Neural cell (in vitro differentiated cells): ENCODE measurements around the gene TSPAN17. TPM values are rescaled to one million over a fixed set of nuclear protein-coding genes. Genes with fewer than 3 reads are reported as not detected.

Source experiments
- H2AFZ ChIP-seq: fragments of 200-600, 300-800 bp; sonication (generic), shearing (Covaris generic); 2 replicates; pipeline ENCODE4 v1.6.0; 2014; ENCODE audit warnings: low read depth, mild to moderate bottlenecking, antibody characterized with exemption, low read length, moderate library complexity
- H3F3A ChIP-seq: fragments of 200-600 bp; shearing (Covaris generic); 2 replicates; pipeline ENCODE4 v1.6.1; 2016; ENCODE audit warnings: mild to moderate bottlenecking, moderate library complexity, mixed read lengths, antibody characterized with exemption, low read length; ENCODE audit not compliant: insufficient read depth, poor library complexity, severe bottlenecking
- H3K27ac ChIP-seq: fragments of 200-600, 300-800 bp; sonication (generic), shearing (Covaris generic); 2 replicates; pipeline ENCODE4 v1.5.1; 2014; ENCODE audit warnings: mild to moderate bottlenecking, low read length, moderate library complexity
- H3K27me3 ChIP-seq: fragments of 300-800, 200-600 bp; sonication (generic), shearing (Covaris generic); 2 replicates; pipeline ENCODE4 v1.6.0; 2014; ENCODE audit warnings: mild to moderate bottlenecking, low read depth, low read length, moderate library complexity; ENCODE audit not compliant: insufficient read depth
- H3K36me3 ChIP-seq: fragments of 300-800, 200-600 bp; sonication (generic), shearing (Covaris generic); 2 replicates; pipeline ENCODE4 v1.5.1; 2014; ENCODE audit warnings: mild to moderate bottlenecking, antibody characterized with exemption, low read length, moderate library complexity; ENCODE audit not compliant: insufficient read depth
- H3K4me2 ChIP-seq: fragments of 300-800, 200-600 bp; sonication (generic), shearing (Covaris generic); 2 replicates; pipeline ENCODE4 v1.6.0; 2014; ENCODE audit warnings: mild to moderate bottlenecking, low read length
- H3K4me3 ChIP-seq: fragments of 300-800, 200-600 bp; sonication (generic), shearing (Covaris generic); 2 replicates; pipeline ENCODE4 v1.5.1; 2014; ENCODE audit warnings: mild to moderate bottlenecking, low read length, moderate library complexity
- H3K79me2 ChIP-seq: fragments of 200-600 bp; shearing (Covaris generic); replicated peaks from 2 replicates; pipeline ENCODE4 v1.6.0; 2014; ENCODE audit warnings: mild to moderate bottlenecking, low read length, moderate library complexity; ENCODE audit not compliant: insufficient read depth
- H3K9ac ChIP-seq: fragments of 300-800, 200-600 bp; sonication (generic), shearing (Covaris generic); 2 replicates; pipeline ENCODE4 v1.6.1; 2016; ENCODE audit warnings: mild to moderate bottlenecking, low read length, mixed read lengths
- H3K9me2 ChIP-seq: fragments of 200-600 bp; shearing (Covaris generic); 2 replicates; pipeline ENCODE4 v1.6.1; 2016; ENCODE audit warnings: mild to moderate bottlenecking, low read length, mixed read lengths; ENCODE audit not compliant: insufficient read depth
- H3K9me3 ChIP-seq: fragments of 200-600, 300-800 bp; sonication (generic), shearing (Covaris generic); 2 replicates; pipeline ENCODE4 v1.6.1; 2016; ENCODE audit warnings: mild to moderate bottlenecking, mixed run types, low read length, moderate library complexity, mixed read lengths
- H4K20me1 ChIP-seq: fragments of 200-600 bp; shearing (Covaris generic); 2 replicates; pipeline ENCODE4 v1.6.1; 2016; ENCODE audit warnings: mild to moderate bottlenecking, mixed run types; ENCODE audit not compliant: insufficient read depth
- EP300 ChIP-seq: fragments of 450-650 bp; conservative IDR thresholded peaks from 2 replicates; pipeline ENCODE4 v1.6.1; 2014; ENCODE audit warnings: antibody characterized with exemption, mild to moderate bottlenecking, moderate library complexity; ENCODE audit not compliant: poor library complexity, severe bottlenecking
- EZH2 ChIP-seq: fragments of 200-600, 300-800 bp; shearing (Covaris generic), sonication (generic); IDR thresholded peaks from 2 replicates; pipeline ENCODE4 v1.6.1; 2014; ENCODE audit warnings: antibody characterized with exemption, low read length, borderline replicate concordance, mild to moderate bottlenecking; ENCODE audit not compliant: insufficient read depth, poor library complexity, severe bottlenecking
- MXI1 ChIP-seq: fragments of 450-650 bp; conservative IDR thresholded peaks from 2 replicates; pipeline ENCODE4 v1.6.1; 2014; ENCODE audit warnings: antibody characterized with exemption, mild to moderate bottlenecking; ENCODE audit not compliant: poor library complexity, severe bottlenecking
- POLR2AphosphoS5 ChIP-seq: IDR thresholded peaks from 2 replicates; pipeline ENCODE4 v1.6.1; 2012
- RAD21 ChIP-seq: fragments of 450-650 bp; conservative IDR thresholded peaks from 2 replicates; pipeline ENCODE4 v1.6.1; 2014; ENCODE audit warnings: antibody characterized with exemption, mild to moderate bottlenecking, moderate library complexity
- SMC3 ChIP-seq: fragments of 450-650 bp; conservative IDR thresholded peaks from 2 replicates; pipeline ENCODE4 v1.6.1; 2014; ENCODE audit warnings: antibody characterized with exemption, mild to moderate bottlenecking, moderate library complexity; ENCODE audit not compliant: poor library complexity
- TAF1 ChIP-seq: IDR thresholded peaks from 2 replicates; pipeline ENCODE4 v1.6.1; 2012; ENCODE audit warnings: low read depth
- polyA plus RNA-seq: library from polyadenylated mRNA; depleted of rRNA; stranded (reverse); fragments of >200 nt; gene quantifications from 2 replicates; pipeline ENCODE4 v1.2.3, GENCODE V29; 2014
- TF ChIP-seq, protein P1 (sequence below): IDR thresholded peaks from 2 replicates; pipeline ENCODE4 v1.6.1; 2012; ENCODE audit warnings: borderline replicate concordance
- TF ChIP-seq, protein P2 (sequence below): fragments of 450-650 bp; IDR thresholded peaks from 2 replicates; pipeline ENCODE4 v1.5.1; 2014; ENCODE audit warnings: antibody characterized with exemption, mild to moderate bottlenecking, moderate library complexity; ENCODE audit not compliant: poor library complexity, severe bottlenecking

TSPAN17 gene
- polyA plus RNA-seq, 1 donor from 2014 or later, result 66.4 TPM

DNA sequence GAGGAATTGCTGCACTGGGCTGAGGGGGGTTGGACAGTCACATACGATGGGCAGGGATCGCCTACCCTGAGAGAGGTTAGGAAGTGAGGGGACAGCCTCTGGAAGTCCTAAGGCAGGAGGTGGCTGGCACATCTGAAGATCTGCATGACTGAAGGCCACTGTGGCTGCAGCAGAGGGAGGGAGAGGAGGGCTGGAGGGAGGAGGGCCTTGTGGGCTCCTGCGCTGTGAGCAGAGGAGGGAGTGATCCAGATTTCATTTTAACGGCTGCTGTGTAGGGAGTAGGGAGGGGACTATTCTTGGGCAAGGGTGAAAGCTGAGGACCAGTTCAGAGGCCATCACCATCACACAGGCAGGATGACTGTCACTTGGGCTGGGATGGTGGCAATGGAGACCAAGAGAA is 9.7 kb upstream of the TSPAN17 start:
- Histone ChIP-seq H3K4me2 (no peak overlapping the region), H3K36me3 (no peaks in the 10 kb centered on the region), H3K27ac (no peak overlapping the region), H3K9ac (no peak overlapping the region), H3K4me3 (no peak overlapping the region), H2AFZ (no peak overlapping the region), H3K9me2 (no peaks in the 10 kb centered on the region), H3K79me2 (no peaks in the 10 kb centered on the region), H3K27me3 (peaks cover 5% of the 10 kb centered on the region), H3F3A (no peaks in the 10 kb centered on the region), H4K20me1 (no peaks in the 10 kb centered on the region), H3K9me3 (no peaks in the 10 kb centered on the region)
- TF ChIP-seq RAD21, result no peak
- no peak for TF ChIP-seq EZH2
- no peak for TF ChIP-seq TAF1
- TF ChIP-seq, protein P1, sequence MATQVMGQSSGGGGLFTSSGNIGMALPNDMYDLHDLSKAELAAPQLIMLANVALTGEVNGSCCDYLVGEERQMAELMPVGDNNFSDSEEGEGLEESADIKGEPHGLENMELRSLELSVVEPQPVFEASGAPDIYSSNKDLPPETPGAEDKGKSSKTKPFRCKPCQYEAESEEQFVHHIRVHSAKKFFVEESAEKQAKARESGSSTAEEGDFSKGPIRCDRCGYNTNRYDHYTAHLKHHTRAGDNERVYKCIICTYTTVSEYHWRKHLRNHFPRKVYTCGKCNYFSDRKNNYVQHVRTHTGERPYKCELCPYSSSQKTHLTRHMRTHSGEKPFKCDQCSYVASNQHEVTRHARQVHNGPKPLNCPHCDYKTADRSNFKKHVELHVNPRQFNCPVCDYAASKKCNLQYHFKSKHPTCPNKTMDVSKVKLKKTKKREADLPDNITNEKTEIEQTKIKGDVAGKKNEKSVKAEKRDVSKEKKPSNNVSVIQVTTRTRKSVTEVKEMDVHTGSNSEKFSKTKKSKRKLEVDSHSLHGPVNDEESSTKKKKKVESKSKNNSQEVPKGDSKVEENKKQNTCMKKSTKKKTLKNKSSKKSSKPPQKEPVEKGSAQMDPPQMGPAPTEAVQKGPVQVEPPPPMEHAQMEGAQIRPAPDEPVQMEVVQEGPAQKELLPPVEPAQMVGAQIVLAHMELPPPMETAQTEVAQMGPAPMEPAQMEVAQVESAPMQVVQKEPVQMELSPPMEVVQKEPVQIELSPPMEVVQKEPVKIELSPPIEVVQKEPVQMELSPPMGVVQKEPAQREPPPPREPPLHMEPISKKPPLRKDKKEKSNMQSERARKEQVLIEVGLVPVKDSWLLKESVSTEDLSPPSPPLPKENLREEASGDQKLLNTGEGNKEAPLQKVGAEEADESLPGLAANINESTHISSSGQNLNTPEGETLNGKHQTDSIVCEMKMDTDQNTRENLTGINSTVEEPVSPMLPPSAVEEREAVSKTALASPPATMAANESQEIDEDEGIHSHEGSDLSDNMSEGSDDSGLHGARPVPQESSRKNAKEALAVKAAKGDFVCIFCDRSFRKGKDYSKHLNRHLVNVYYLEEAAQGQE, result no peak

DNA sequence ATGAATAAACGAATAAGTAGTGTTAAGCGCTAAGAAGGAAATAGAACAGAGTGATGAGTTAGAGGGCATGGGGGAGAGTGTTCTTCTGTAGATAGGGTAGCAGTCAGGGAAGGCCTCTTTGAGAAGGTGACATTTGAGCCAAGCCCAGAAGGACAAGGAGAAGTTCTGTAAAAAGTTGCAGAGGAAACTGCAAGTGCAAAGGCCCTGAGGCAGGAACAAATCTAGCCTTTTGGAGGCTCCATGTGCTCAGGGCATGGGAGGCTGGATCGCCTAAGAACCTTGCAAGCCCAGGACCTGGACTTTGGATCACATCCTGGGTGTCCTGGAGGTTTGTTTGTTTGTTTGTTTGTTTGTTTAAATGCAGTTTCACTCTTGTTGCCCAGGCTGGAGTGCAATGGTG is 8.8 kb upstream of the TSPAN17 start:
- H2AFZ ChIP-seq, result no peak overlapping the region
- no peaks in the 10 kb centered on the region for H3K79me2 ChIP-seq
- TF ChIP-seq, protein P1, result no peak
- TF ChIP-seq MXI1 (no peak), SMC3 (no peak), EZH2 (no peak), TAF1 (no peak), EP300 (no peak), POLR2AphosphoS5 (no peak), RAD21 (no peak)
- TF ChIP-seq, protein P2, sequence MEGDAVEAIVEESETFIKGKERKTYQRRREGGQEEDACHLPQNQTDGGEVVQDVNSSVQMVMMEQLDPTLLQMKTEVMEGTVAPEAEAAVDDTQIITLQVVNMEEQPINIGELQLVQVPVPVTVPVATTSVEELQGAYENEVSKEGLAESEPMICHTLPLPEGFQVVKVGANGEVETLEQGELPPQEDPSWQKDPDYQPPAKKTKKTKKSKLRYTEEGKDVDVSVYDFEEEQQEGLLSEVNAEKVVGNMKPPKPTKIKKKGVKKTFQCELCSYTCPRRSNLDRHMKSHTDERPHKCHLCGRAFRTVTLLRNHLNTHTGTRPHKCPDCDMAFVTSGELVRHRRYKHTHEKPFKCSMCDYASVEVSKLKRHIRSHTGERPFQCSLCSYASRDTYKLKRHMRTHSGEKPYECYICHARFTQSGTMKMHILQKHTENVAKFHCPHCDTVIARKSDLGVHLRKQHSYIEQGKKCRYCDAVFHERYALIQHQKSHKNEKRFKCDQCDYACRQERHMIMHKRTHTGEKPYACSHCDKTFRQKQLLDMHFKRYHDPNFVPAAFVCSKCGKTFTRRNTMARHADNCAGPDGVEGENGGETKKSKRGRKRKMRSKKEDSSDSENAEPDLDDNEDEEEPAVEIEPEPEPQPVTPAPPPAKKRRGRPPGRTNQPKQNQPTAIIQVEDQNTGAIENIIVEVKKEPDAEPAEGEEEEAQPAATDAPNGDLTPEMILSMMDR, result no peak
- H3K27ac ChIP-seq, result no peak overlapping the region
- peaks cover 5% of the 10 kb centered on the region for H3K27me3 ChIP-seq
- H3K36me3 ChIP-seq, result no peaks in the 10 kb centered on the region
- H3K4me2 ChIP-seq, result no peak overlapping the region
- no peaks in the 10 kb centered on the region for H3K9me2 ChIP-seq
- no peak overlapping the region for H3K4me3 ChIP-seq
- H3K9ac ChIP-seq, result no peak overlapping the region
- H3K9me3 ChIP-seq, result no peaks in the 10 kb centered on the region
- no peaks in the 10 kb centered on the region for H4K20me1 ChIP-seq
- H3F3A ChIP-seq, result no peaks in the 10 kb centered on the region
